Spleen (tissue), 11 donors: ENCODE measurements around the gene CMSS1. TPM values are rescaled to one million over a fixed set of nuclear protein-coding genes. Genes with fewer than 3 reads are reported as not detected.

Experiments used
- DNase-seq: peaks from one replicate; pipeline ENCODE4 v3.0.0-alpha.2; 2020
- H3K27ac ChIP-seq, 8 donors: fragments of 200-600 bp; sonication (generic) in 7 of 8; 1 replicate in 4 of 8; 2 replicates in 4 of 8; pipeline versions ENCODE4 v1.5.0 to v1.8.0; 2016 to 2021; ENCODE audit warnings: inconsistent platforms in 4 of 8, mild to moderate bottlenecking in 4 of 8, moderate library complexity in 1 of 8
- H3K27me3 ChIP-seq, 7 donors: fragments of 200-600 bp; sonication (generic) in 6 of 7; replicated peaks in 1 of 7; 1 replicate in 4 of 7; 2 replicates in 3 of 7; pipeline versions ENCODE4 v1.5.0 to v1.8.0; 2016 to 2021; ENCODE audit warnings: inconsistent platforms in 3 of 7, mild to moderate bottlenecking in 1 of 7
- H3K36me3 ChIP-seq, 6 donors: fragments of 200-600 bp; sonication (generic) in 5 of 6; 1 replicate in 4 of 6; 2 replicates in 2 of 6; pipeline versions ENCODE4 v1.5.0 to v1.8.0; 2016 to 2021; ENCODE audit warnings: inconsistent platforms in 2 of 6
- H3K4me1 ChIP-seq, 6 donors: fragments of 200-600 bp; sonication (generic) in 5 of 6; 1 replicate in 3 of 6; 2 replicates in 3 of 6; pipeline versions ENCODE4 v1.5.0 to v1.8.0; 2016 to 2021; ENCODE audit warnings: inconsistent platforms in 3 of 6
- H3K4me3 ChIP-seq, 8 donors: fragments of 200-600 bp; sonication (generic) in 7 of 8; 1 replicate in 4 of 8; 2 replicates in 4 of 8; pipeline versions ENCODE4 v1.5.0 to v1.8.0; 2016 to 2021; ENCODE audit warnings: inconsistent platforms in 4 of 8, mild to moderate bottlenecking in 4 of 8, moderate library complexity in 2 of 8
- H3K9me3 ChIP-seq, 8 donors: fragments of 200-600 bp; sonication (generic) in 7 of 8; 1 replicate in 4 of 8; 2 replicates in 4 of 8; pipeline versions ENCODE4 v1.5.0 to v1.8.0; 2016 to 2021; ENCODE audit warnings: inconsistent platforms in 4 of 8
- CTCF ChIP-seq, 11 experiments: fragments of 200-600 bp in 7 of 11; fragments of 450-650 bp in 4 of 11; sonication (generic) in 4 of 11; IDR thresholded peaks in 8 of 11; conservative IDR thresholded peaks in 3 of 11; 1 replicate in 7 of 11; 2 replicates in 4 of 11; pipeline versions ENCODE4 v1.4.0 to v1.8.0; 2016 to 2021; ENCODE audit warnings: antibody characterized with exemption in 11 of 11, inconsistent platforms in 4 of 11, mild to moderate bottlenecking in 1 of 11
- POLR2A ChIP-seq, 3 donors: fragments of 450-650 bp; IDR thresholded peaks; one replicate each; pipeline ENCODE4 v1.5.1; 2017; ENCODE audit warnings: antibody characterized with exemption in 3 of 3, mild to moderate bottlenecking in 1 of 3
- POLR2AphosphoS5 ChIP-seq, 3 donors: sonication (generic); formaldehyde crosslinking; IDR thresholded peaks; one replicate each; pipeline ENCODE4 v1.5.1; 2017; ENCODE audit warnings: antibody characterized with exemption in 3 of 3
- WGBS, 5 donors: extraction: QIAGEN DNeasy Blood & Tissue Kit in 3 of 5; methylation state at CpG; one replicate each; pipeline versions ENCODE4 v1.1.5 to v1.1.7; 2013 to 2018; 5-methylcytosine and 5-hydroxymethylcytosine counted together
- intact Hi-C: fragments of 100-400 bp; cut with DNase I; formaldehyde crosslinking; loops from one replicate; pipeline ENCODE4 v1.15.0; 2023; ENCODE audit warnings: low total_unique reads
- polyA plus RNA-seq, 3 donors: library from polyadenylated mRNA; stranded (reverse); fragments of 200-250 nt; gene quantifications; one replicate each; pipeline ENCODE4 v1.2.1, GENCODE V29; 2013
- total RNA-seq, 7 donors: library from RNA; depleted of rRNA in 3 of 7; stranded (reverse); fragments of >200 nt in 3 of 7; fragmentation: NEBNext Ultra II Directional in 4 of 7; extraction: Animal tissue kit (Norgen Biotek cat#: 25700) in 4 of 7; gene quantifications; one replicate each; pipeline versions ENCODE4 v1.1.0 to v1.2.1, GENCODE V29; 2016 to 2021
- donor health status: healthy with polysubstance abuse.
- donor health status: DM: no; HTN: no; CAD: no; lungs with moderate emphysema.
- donor health status: DM: no; HTN: no; CAD: no.
- donor health status: Bipolar disorder and iron deficiency.
- donor health status: healthy.
- donor health status: DM: no; HTN: no; CAD: no.
- donor health status: DM: yes; HTN: yes; CAD: no.

Gene CMSS1
- total and polyA plus RNA-seq, 10 donors, result 6.9 to 30.1 (median 20.0) TPM

GRCh38 chr3:99896482-99896881, 78.8 kb downstream of the CMSS1 start:
- Histone ChIP-seq H3K36me3 (no peaks in the 10 kb centered on the region), H3K9me3 (no peaks in the 10 kb centered on the region), H3K4me1 (peaks cover 0 to 35% (median 21%) of the 10 kb centered on the region in 6 donors), H3K27ac (peak overlapping the region in 5 of 8 donors; percentile 16 to 74 (median 64)), H3K4me3 (no peak overlapping the region), H3K27me3 (no peaks in the 10 kb centered on the region)
- intact Hi-C loops, result no loop called here
- no peak for DNase-seq
- no peak for TF ChIP-seq POLR2AphosphoS5 (IDR thresholded peaks at IDR 0.05)
- TF ChIP-seq CTCF (IDR thresholded peaks at IDR 0.05 in 8 of 11, conservative IDR thresholded peaks at IDR 0.05 in 3 of 11), result no peak
- TF ChIP-seq POLR2A (IDR thresholded peaks at IDR 0.05), result no peak
- WGBS, 5 donors, result 58 to 62% (median 60%) methylated on average over 3 of the region's 3 CpGs

- Histone ChIP-seq H3K27ac (no peak overlapping the region), H3K4me1 (peaks cover 0 to 46% (median 29%) of the 10 kb centered on the region in 6 donors), H3K36me3 (no peaks in the 10 kb centered on the region), H3K9me3 (no peaks in the 10 kb centered on the region), H3K27me3 (no peaks in the 10 kb centered on the region), H3K4me3 (no peak overlapping the region)
- intact Hi-C loops, result no loop called here
- WGBS, 5 donors, result 91 to 96% (median 93%) methylated on average over 3 of the region's 3 CpGs
- no peak for DNase-seq
- no peak for TF ChIP-seq POLR2AphosphoS5 (IDR thresholded peaks at IDR 0.05)
- no peak for TF ChIP-seq CTCF (IDR thresholded peaks at IDR 0.05 in 8 of 11, conservative IDR thresholded peaks at IDR 0.05 in 3 of 11)
- TF ChIP-seq POLR2A (IDR thresholded peaks at IDR 0.05), result no peak
Measured at GRCh38 chr3:99899603-99900002, 81.9 kb downstream of the CMSS1 start.

- Histone ChIP-seq H3K4me1 (peaks cover 0 to 41% (median 27%) of the 10 kb centered on the region in 6 donors), H3K27me3 (no peaks in the 10 kb centered on the region), H3K27ac (peak overlapping the region in 1 of 8 donors; percentile 61), H3K4me3 (no peak overlapping the region), H3K9me3 (no peaks in the 10 kb centered on the region), H3K36me3 (no peaks in the 10 kb centered on the region)
- TF ChIP-seq POLR2AphosphoS5 (IDR thresholded peaks at IDR 0.05), result no peak
- no peak for TF ChIP-seq POLR2A (IDR thresholded peaks at IDR 0.05)
- no peak for TF ChIP-seq CTCF (IDR thresholded peaks at IDR 0.05 in 8 of 11, conservative IDR thresholded peaks at IDR 0.05 in 3 of 11)
- no peak for DNase-seq
- WGBS, 5 donors, result 94 to 100% (median 97%) methylated on average over 1 of the region's 1 CpG
- intact Hi-C loops, result no loop called here
Measured at GRCh38 chr3:99900248-99900647, 82.6 kb downstream of the CMSS1 start.

- Histone ChIP-seq H3K4me3 (no peak overlapping the region), H3K36me3 (no peaks in the 10 kb centered on the region), H3K4me1 (peaks cover 0 to 30% (median 17%) of the 10 kb centered on the region in 6 donors), H3K9me3 (no peaks in the 10 kb centered on the region), H3K27me3 (no peaks in the 10 kb centered on the region), H3K27ac (peak overlapping the region in 5 of 8 donors; percentile 31 to 61 (median 40))
- DNase-seq, result no peak
- WGBS, 5 donors, result 40 to 60% (median 46%) methylated on average over 6 of the region's 6 CpGs
- intact Hi-C loops, result no loop called here
- TF ChIP-seq CTCF (IDR thresholded peaks at IDR 0.05 in 8 of 11, conservative IDR thresholded peaks at IDR 0.05 in 3 of 11) (no peak), POLR2AphosphoS5 (IDR thresholded peaks at IDR 0.05) (no peak), POLR2A (IDR thresholded peaks at IDR 0.05) (no peak)
Measured at GRCh38 chr3:99901200-99901926, 83.7 kb downstream of the CMSS1 start.
